H1 (cell line): ENCODE results near the gene UVRAG. TPM values are rescaled to one million over a fixed set of nuclear protein-coding genes. Genes with fewer than 3 reads are reported as not detected.

ENCODE experiments used
- CTCF ChIA-PET: fragments of 300-600 bp; sonication (Branson Sonifier 250); formaldehyde crosslinking; loops from one replicate; lab custom pipeline; 2021; ENCODE audit not compliant: partially characterized antibody; lab: Charles Lee
- POLR2A ChIA-PET: fragments of 300-600 bp; sonication (Branson Sonifier 250); formaldehyde crosslinking; loops from one replicate; lab custom pipeline; 2021; ENCODE audit warnings: inconsistent platforms; ENCODE audit not compliant: partially characterized antibody; lab: Charles Lee
- DNase-seq, 2 experiments: peaks; one replicate each; pipeline versions ENCODE4 v3.0.0 to v3.0.0-alpha.2; 2010 to 2022; ENCODE audit warnings: low spot score in 2 of 2, low read depth in 1 of 2, mixed read lengths in 1 of 2
- FAIRE-seq: peaks from 2 replicates; lab custom pipeline; 2011; peaks lifted over from hg19 to GRCh38; lab: Jason Lieb, UNC
- H2AFZ ChIP-seq: 2 replicates; pipeline ENCODE4 v1.8.1; 2012; ENCODE audit warnings: low read length, inconsistent platforms
- H2AK5ac ChIP-seq: 2 replicates; pipeline ENCODE4 v1.6.1; 2013; ENCODE audit warnings: low read depth, low read length
- H2BK120ac ChIP-seq: replicated peaks from 2 replicates; pipeline ENCODE3; 2013; ENCODE audit warnings: low read depth, low read length, inconsistent platforms
- H2BK12ac ChIP-seq: 2 replicates; pipeline ENCODE4 v1.6.1; 2013; ENCODE audit warnings: low read depth, low read length
- H2BK15ac ChIP-seq: 2 replicates; pipeline ENCODE4 v1.6.1; 2013; ENCODE audit warnings: low read length
- H2BK20ac ChIP-seq: 2 replicates; pipeline ENCODE4 v1.6.1; 2013; ENCODE audit warnings: low read length
- H2BK5ac ChIP-seq: 2 replicates; pipeline ENCODE4 v1.6.1; 2013; ENCODE audit warnings: low read depth, low read length
- H3K14ac ChIP-seq: 2 replicates; pipeline ENCODE4 v1.6.1; 2013; ENCODE audit warnings: inconsistent platforms; ENCODE audit not compliant: insufficient read length
- H3K18ac ChIP-seq: 2 replicates; pipeline ENCODE4 v1.6.1; 2013; ENCODE audit warnings: low read length; ENCODE audit errors: extremely low read depth
- H3K23ac ChIP-seq: 2 replicates; pipeline ENCODE4 v1.6.1; 2013; ENCODE audit warnings: inconsistent platforms; ENCODE audit not compliant: insufficient read length
- H3K23me2 ChIP-seq: 2 replicates; pipeline ENCODE4 v1.6.1; 2013; ENCODE audit warnings: low read depth, low read length
- H3K27ac ChIP-seq: 2 replicates; pipeline ENCODE4 v1.6.1; 2011; ENCODE audit warnings: low read depth, low read length, inconsistent platforms
- H3K27me3 ChIP-seq, 4 experiments: replicated peaks in 1 of 4; 1 replicate in 1 of 4; 2 replicates in 3 of 4; pipeline versions ENCODE4 v1.6.1 to v1.8.1; 2011 to 2013; ENCODE audit warnings: low read length in 3 of 4, mild to moderate bottlenecking in 3 of 4, inconsistent platforms in 2 of 4, mixed read lengths in 2 of 4, moderate library complexity in 1 of 4; ENCODE audit not compliant: control insufficient read depth in 3 of 4, insufficient read depth in 3 of 4; ENCODE audit errors: extremely low read depth in 1 of 4
- H3K36me3 ChIP-seq, 4 experiments: 2 replicates each; pipeline versions ENCODE4 v1.6.1 to v1.8.1; 2011 to 2013; ENCODE audit warnings: mild to moderate bottlenecking in 4 of 4, low read length in 3 of 4, moderate library complexity in 2 of 4, control low read depth in 1 of 4, inconsistent platforms in 1 of 4; ENCODE audit not compliant: insufficient read depth in 4 of 4, control insufficient read depth in 2 of 4
- H3K4ac ChIP-seq: replicated peaks from 2 replicates; pipeline ENCODE3; 2013; ENCODE audit warnings: low read length, low read depth, mixed read lengths, inconsistent platforms; ENCODE audit not compliant: insufficient read length
- H3K4me1 ChIP-seq, 4 experiments: replicated peaks in 1 of 4; 1 replicate in 1 of 4; 2 replicates in 3 of 4; pipeline versions ENCODE4 v1.6.1 to v1.8.1; 2011 to 2013; ENCODE audit warnings: low read length in 3 of 4, inconsistent platforms in 2 of 4, mixed read lengths in 1 of 4; ENCODE audit not compliant: insufficient read depth in 4 of 4, control insufficient read depth in 3 of 4
- H3K4me2 ChIP-seq, 2 experiments: 2 replicates each; pipeline versions ENCODE4 v1.6.1 to v1.8.1; 2011 to 2013; ENCODE audit warnings: low read depth in 2 of 2, low read length in 2 of 2, control low read depth in 1 of 2, inconsistent platforms in 1 of 2, mild to moderate bottlenecking in 1 of 2; ENCODE audit not compliant: insufficient read depth in 1 of 2
- H3K4me3 ChIP-seq, 4 experiments: fragments of 200-600, 300-600 bp in 1 of 4; sonication (generic), shearing (Covaris generic), sonication (Bioruptor Twin) in 1 of 4; 2 replicates each; pipeline versions ENCODE4 v1.5.1 to v1.8.1; 2011 to 2016; ENCODE audit warnings: low read length in 4 of 4, low read depth in 3 of 4, control low read depth in 2 of 4, inconsistent platforms in 2 of 4, mild to moderate bottlenecking in 2 of 4, mixed read lengths in 1 of 4, moderate library complexity in 1 of 4; ENCODE audit not compliant: insufficient read depth in 2 of 4; ENCODE audit errors: extremely low read depth in 1 of 4
- H3K56ac ChIP-seq: replicated peaks from 2 replicates; pipeline ENCODE3; 2013; ENCODE audit warnings: low read depth, mild to moderate bottlenecking, mixed read lengths, low read length, inconsistent platforms; ENCODE audit not compliant: insufficient read length
- H3K79me1 ChIP-seq: 2 replicates; pipeline ENCODE4 v1.6.1; 2013; ENCODE audit warnings: low read depth, low read length, control low read depth
- H3K79me2 ChIP-seq, 2 experiments: 2 replicates each; pipeline versions ENCODE4 v1.6.1 to v1.8.1; 2012 to 2013; ENCODE audit warnings: low read length in 2 of 2, mild to moderate bottlenecking in 2 of 2, inconsistent platforms in 1 of 2; ENCODE audit not compliant: insufficient read depth in 2 of 2, control insufficient read depth in 1 of 2
- H3K9ac ChIP-seq, 4 experiments: replicated peaks in 1 of 4; 1 replicate in 1 of 4; 2 replicates in 3 of 4; pipeline versions ENCODE4 v1.6.1 to v1.8.1; 2011 to 2013; ENCODE audit warnings: low read depth in 3 of 4, low read length in 3 of 4, control low read depth in 2 of 4, mild to moderate bottlenecking in 2 of 4, moderate library complexity in 2 of 4, inconsistent platforms in 1 of 4; ENCODE audit errors: extremely low read depth in 1 of 4
- H3K9me3 ChIP-seq, 2 experiments: 2 replicates each; pipeline versions ENCODE4 v1.6.1 to v1.8.1; 2012 to 2013; ENCODE audit warnings: mild to moderate bottlenecking in 2 of 2, moderate library complexity in 2 of 2, control low read depth in 1 of 2, inconsistent platforms in 1 of 2, low read depth in 1 of 2, low read length in 1 of 2, mixed read lengths in 1 of 2; ENCODE audit not compliant: insufficient read depth in 2 of 2
- H4K20me1 ChIP-seq, 2 experiments: replicated peaks in 1 of 2; 2 replicates each; pipeline versions ENCODE3 to v1.8.1; 2011 to 2013; ENCODE audit warnings: inconsistent platforms in 2 of 2, low read length in 2 of 2, mild to moderate bottlenecking in 1 of 2; ENCODE audit not compliant: insufficient read depth in 2 of 2, control insufficient read depth in 1 of 2
- H4K5ac ChIP-seq: 2 replicates; pipeline ENCODE4 v1.6.1; 2013; ENCODE audit warnings: low read length, low read depth, mixed read lengths, inconsistent platforms; ENCODE audit not compliant: insufficient read length
- H4K8ac ChIP-seq: 2 replicates; pipeline ENCODE4 v1.8.0; 2013; ENCODE audit warnings: mild to moderate bottlenecking, moderate library complexity, low read length, inconsistent platforms; ENCODE audit not compliant: insufficient read depth; ENCODE audit errors: extremely low read depth
- H4K91ac ChIP-seq: replicated peaks from 2 replicates; pipeline ENCODE3; 2013; ENCODE audit warnings: low read length, mixed read lengths, inconsistent platforms; ENCODE audit not compliant: insufficient read length
- ASH2L ChIP-seq: fragments of 200-600, 300-600 bp; sonication (generic); IDR thresholded peaks from one replicate; pipeline ENCODE4 v1.7.1; 2017; ENCODE audit warnings: low read length
- BACH1 ChIP-seq: IDR thresholded peaks from 2 replicates; pipeline ENCODE4 v1.6.1; 2012; ENCODE audit warnings: low read length, improper control_type of control experiment
- CREB1 ChIP-seq: IDR thresholded peaks from 2 replicates; pipeline ENCODE4 v1.6.1; 2012; ENCODE audit warnings: inconsistent platforms
- GABPA ChIP-seq: IDR thresholded peaks from 2 replicates; pipeline ENCODE4 v1.6.1; 2011; ENCODE audit warnings: mild to moderate bottlenecking, low read length, moderate library complexity, borderline replicate concordance; ENCODE audit not compliant: insufficient read depth
- JUND ChIP-seq: IDR thresholded peaks from 2 replicates; pipeline ENCODE4 v1.6.1; 2011; ENCODE audit warnings: mild to moderate bottlenecking, improper control_type of control experiment, low read length
- PHF8 ChIP-seq: fragments of 200-600 bp; sonication (generic); conservative IDR thresholded peaks from 2 replicates; pipeline ENCODE4 v1.7.1; 2012; ENCODE audit warnings: low read depth, mild to moderate bottlenecking, inconsistent platforms, low read length, moderate library complexity
- POLR2A ChIP-seq, 2 experiments: IDR thresholded peaks; 1 replicate in 1 of 2; 2 replicates in 1 of 2; pipeline ENCODE4 v1.6.1; 2011; ENCODE audit warnings: low read depth in 2 of 2, low read length in 2 of 2, mild to moderate bottlenecking in 2 of 2; ENCODE audit errors: control extremely low read depth in 1 of 2
- POLR2AphosphoS5 ChIP-seq: IDR thresholded peaks from 2 replicates; pipeline ENCODE4 v1.6.1; 2011; ENCODE audit warnings: low read depth, low read length
- SIX5 ChIP-seq: IDR thresholded peaks from 2 replicates; pipeline ENCODE4 v1.6.1; 2011; ENCODE audit warnings: mild to moderate bottlenecking, low read depth, low read length
- SUZ12 ChIP-seq: fragments of 200-600 bp; sonication (generic); IDR thresholded peaks from 2 replicates; pipeline ENCODE4 v1.6.1; 2012; ENCODE audit warnings: mild to moderate bottlenecking, inconsistent platforms, low read length, moderate library complexity, mixed read lengths
- YY1 ChIP-seq: IDR thresholded peaks from 2 replicates; pipeline ENCODE4 v1.6.1; 2011; ENCODE audit warnings: low read depth, mild to moderate bottlenecking, low read length
- polyA plus RNA-seq, 7 experiments: library from polyadenylated mRNA; depleted of rRNA in 3 of 7; stranded (reverse) in 5 of 7; unstranded in 2 of 7; fragments of >200 nt in 5 of 7; fragments of 200-250 nt in 2 of 7; gene quantifications; 1 replicate in 5 of 7; 2 replicates in 1 of 7; 4 replicates in 1 of 7; pipeline versions ENCODE4 v1.2.1 to v1.2.3, GENCODE V29; 2011 to 2013; ENCODE audit warnings: missing spikeins in 2 of 7, mixed read lengths in 2 of 7
- total RNA-seq: library from RNA; stranded (reverse); fragmentation: NEBNext Ultra II Directional; extraction: Animal tissue kit (Norgen Biotek cat#: 25700); gene quantifications from 2 replicates; pipeline ENCODE4 v1.2.1, GENCODE V29; 2021
- TF ChIP-seq, protein P1 (sequence below): IDR thresholded peaks from 2 replicates; pipeline ENCODE4 v1.6.1; 2011; ENCODE audit warnings: low read depth, mild to moderate bottlenecking, low read length; ENCODE audit not compliant: insufficient read depth

Gene UVRAG
- total and polyA plus RNA-seq, 2 of the 8 experiments (the other 6 are each of a cell fraction or from before 2014, with no cell fraction given) = 5.5 to 14.7 TPM

DNA sequence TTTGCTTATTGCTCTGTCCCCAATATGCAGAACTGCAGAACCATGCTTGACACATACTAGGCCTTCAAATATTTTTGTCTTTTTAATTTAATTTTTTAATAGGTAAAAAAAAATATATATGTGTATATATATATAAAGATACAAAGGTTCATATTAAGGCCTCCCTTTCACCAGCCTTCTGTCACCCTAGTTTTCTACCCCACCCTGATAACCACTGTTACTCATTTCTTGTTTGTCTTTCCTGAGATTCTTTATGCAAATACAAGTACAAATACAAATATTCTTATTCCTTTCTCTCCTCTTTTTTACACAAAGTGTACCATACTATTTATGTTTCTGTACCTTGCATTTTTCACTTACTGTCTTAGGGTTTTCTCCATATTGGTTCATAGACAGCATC is 43.0 kb downstream of the UVRAG start:
- ChIA-PET POLR2A (no interaction called here), CTCF (interaction anchor here (2.9 kb wide), 1 partner anchor 9 kb away, joined by 9 read pairs; no protein-coding TSS in a partner anchor)
- no peak overlapping the region for H2AFZ ChIP-seq
- no peak overlapping the region for H2BK12ac ChIP-seq
- H3K23ac ChIP-seq = no peak overlapping the region
- no peak overlapping the region for H3K4me3 ChIP-seq
- no peaks in the 10 kb centered on the region for H3K23me2 ChIP-seq
- DNase-seq (no peak), FAIRE-seq (no peak)
- H3K4me2 ChIP-seq = no peak overlapping the region
- no peak overlapping the region for H2BK15ac ChIP-seq
- no peak overlapping the region for H4K91ac ChIP-seq
- TF ChIP-seq PHF8 (no peak), CREB1 (no peak), POLR2A (IDR thresholded peaks at IDR 0.05; ENCODE audit: control extremely low read depth in 1 of 2, low read depth in 2 of 2, low read length in 2 of 2) (no peak), POLR2AphosphoS5 (no peak), YY1 (no peak), SIX5 (no peak), JUND (no peak), GABPA (no peak), SUZ12 (no peak), ASH2L (no peak), BACH1 (no peak)
- TF ChIP-seq, protein P1, sequence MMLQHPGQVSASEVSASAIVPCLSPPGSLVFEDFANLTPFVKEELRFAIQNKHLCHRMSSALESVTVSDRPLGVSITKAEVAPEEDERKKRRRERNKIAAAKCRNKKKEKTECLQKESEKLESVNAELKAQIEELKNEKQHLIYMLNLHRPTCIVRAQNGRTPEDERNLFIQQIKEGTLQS = no peak
- H3K9ac ChIP-seq = no peak overlapping the region
- no peak overlapping the region for H3K14ac ChIP-seq
- no peak overlapping the region for H3K18ac ChIP-seq
- H3K4me1 ChIP-seq = no peaks in the 10 kb centered on the region; a peak in 1 of 7 replicates
- no peak overlapping the region for H2BK20ac ChIP-seq
- H3K9me3 ChIP-seq = no peaks in the 10 kb centered on the region
- H3K79me1 ChIP-seq = no peaks in the 10 kb centered on the region
- no peak overlapping the region for H3K56ac ChIP-seq
- H4K8ac ChIP-seq = no peak overlapping the region
- H2BK5ac ChIP-seq = no peak overlapping the region
- H3K27ac ChIP-seq = no peak overlapping the region
- H4K5ac ChIP-seq = no peak overlapping the region
- no peak overlapping the region for H3K4ac ChIP-seq
- H2AK5ac ChIP-seq = no peak overlapping the region
- no peaks in the 10 kb centered on the region for H4K20me1 ChIP-seq
- H3K36me3 ChIP-seq = no peaks in the 10 kb centered on the region; a peak in 2 of 8 replicates
- no peak overlapping the region for H2BK120ac ChIP-seq
- peaks cover 0 to 4% of the 10 kb centered on the region in 2 experiments; a peak in 1 of 4 replicates for H3K79me2 ChIP-seq
- peaks cover 0 to 1% (median 0%) of the 10 kb centered on the region in 4 experiments; a peak in 1 of 7 replicates for H3K27me3 ChIP-seq
